GM12878 (cell line): ENCODE measurements around the gene CHMP1A. TPM values are rescaled to one million over a fixed set of nuclear protein-coding genes. Genes with fewer than 3 reads are reported as not detected.

Source experiments
- ATAC-seq: fragments of 200-7000 bp; cut with Tn5 transposase; 3 replicates; pipeline ENCODE4 v1.9.1; 2020; ENCODE audit warnings: mild to moderate bottlenecking, moderate library complexity
- BruUV-seq: library from RNA; stranded (reverse); fragments of 400-500 nt; replicated peaks from 2 replicates; lab custom pipeline; 2021; lab: Mats Ljungman, UMichigan
- CTCF ChIA-PET: fragments of 300-600 bp; sonication (Branson Sonifier 250); formaldehyde crosslinking; extraction: SDS; loops from one replicate; lab custom pipeline; 2021; ENCODE audit warnings: inconsistent platforms; lab: Yijun Ruan, JAX
- POLR2A ChIA-PET: fragments of 350-600 bp; formaldehyde crosslinking; extraction: SDS; loops from one replicate; lab custom pipeline; 2021; ENCODE audit warnings: inconsistent platforms; lab: Charles Lee
- RAD21 ChIA-PET: fragments of 300-600 bp; sonication (Branson Sonifier 250); formaldehyde crosslinking; loops from one replicate; lab custom pipeline; 2023; ENCODE audit warnings: antibody characterized with exemption; ENCODE audit not compliant: unreplicated experiment; lab: Charles Lee
- SMC1A ChIA-PET: fragments of 300-600 bp; sonication (Branson Sonifier 250); formaldehyde crosslinking; loops from one replicate; lab custom pipeline; 2023; ENCODE audit not compliant: unreplicated experiment, uncharacterized antibody; lab: Charles Lee
- DNase-seq: peaks from one replicate; pipeline ENCODE4 v3.0.0-alpha.2; 2011; ENCODE audit warnings: low read depth, low spot score
- FAIRE-seq: peaks from 3 replicates; lab custom pipeline; 2011; peaks lifted over from hg19 to GRCh38; lab: Jason Lieb, UNC
- H2AFZ ChIP-seq: 2 replicates; pipeline ENCODE4 v1.6.0; 2011; ENCODE audit warnings: low read depth, low read length, control low read depth; ENCODE audit not compliant: control insufficient read depth
- H3K27ac ChIP-seq: 2 replicates; pipeline ENCODE4 v1.5.1; 2011; ENCODE audit warnings: control low read depth; ENCODE audit not compliant: control insufficient read depth, insufficient read depth
- H3K27me3 ChIP-seq, 2 experiments: replicated peaks in 1 of 2; 2 replicates each; pipeline versions ENCODE4 v1.6.0 to v1.6.1; 2011; ENCODE audit warnings: low read length in 1 of 2; ENCODE audit not compliant: control insufficient read depth in 2 of 2, insufficient read depth in 2 of 2
- H3K36me3 ChIP-seq, 2 experiments: 2 replicates each; pipeline ENCODE4 v1.5.1; 2011; ENCODE audit warnings: low read length in 1 of 2; ENCODE audit not compliant: control insufficient read depth in 2 of 2, insufficient read depth in 2 of 2
- H3K4me1 ChIP-seq: 2 replicates; pipeline ENCODE4 v1.6.1; 2011; ENCODE audit warnings: mild to moderate bottlenecking, low read length, moderate library complexity, mixed read lengths; ENCODE audit not compliant: control insufficient read depth, insufficient read depth
- H3K4me2 ChIP-seq: 2 replicates; pipeline ENCODE4 v1.6.0; 2011; ENCODE audit warnings: control low read depth; ENCODE audit not compliant: control insufficient read depth, insufficient read depth
- H3K4me3 ChIP-seq: fragments of 200-600 bp; sonication (generic); 2 replicates; pipeline ENCODE4 v1.5.1; 2016
- H3K79me2 ChIP-seq: 2 replicates; pipeline ENCODE4 v1.6.0; 2011; ENCODE audit warnings: low read length; ENCODE audit not compliant: control insufficient read depth, insufficient read depth
- H3K9ac ChIP-seq: 2 replicates; pipeline ENCODE4 v1.8.0; 2011; ENCODE audit warnings: low read length, control low read depth, mixed read lengths; ENCODE audit not compliant: control insufficient read depth, insufficient read depth
- H3K9me3 ChIP-seq: replicated peaks from 3 replicates; pipeline ENCODE4 v1.5.1; 2011; ENCODE audit warnings: mild to moderate bottlenecking, low read length; ENCODE audit not compliant: control insufficient read depth, insufficient read depth
- H4K20me1 ChIP-seq: 2 replicates; pipeline ENCODE4 v1.6.0; 2011; ENCODE audit not compliant: control insufficient read depth, insufficient read depth
- ATF7 ChIP-seq: fragments of 450-650 bp; IDR thresholded peaks from 2 replicates; pipeline ENCODE4 v1.6.1; 2016; ENCODE audit warnings: low read depth, mild to moderate bottlenecking
- CUX1 ChIP-seq: IDR thresholded peaks from 2 replicates; pipeline ENCODE4 v1.6.1; 2012; ENCODE audit warnings: improper control_type of control experiment, low read depth, low read length; ENCODE audit not compliant: insufficient replicate concordance
- IKZF2 ChIP-seq, 2 experiments: fragments of 450-650 bp; IDR thresholded peaks; 2 replicates each; pipeline ENCODE4 v1.6.1; 2017; ENCODE audit warnings: mild to moderate bottlenecking in 2 of 2, moderate library complexity in 2 of 2
- IRF5 ChIP-seq: fragments of 450-650 bp; IDR thresholded peaks from 2 replicates; pipeline ENCODE4 v1.6.1; 2017; ENCODE audit warnings: borderline replicate concordance
- NKRF ChIP-seq: fragments of 450-650 bp; conservative IDR thresholded peaks from 2 replicates; pipeline ENCODE4 v1.6.1; 2017; ENCODE audit warnings: mild to moderate bottlenecking, moderate library complexity
- RB1 ChIP-seq: fragments of 450-650 bp; formaldehyde crosslinking; IDR thresholded peaks from 2 replicates; pipeline ENCODE4 v1.6.1; 2017; ENCODE audit warnings: mild to moderate bottlenecking, borderline replicate concordance
- SP1 ChIP-seq: IDR thresholded peaks from one replicate; pipeline ENCODE4 v1.6.1; 2011; ENCODE audit warnings: low read depth, low read length
- TBL1XR1 ChIP-seq: IDR thresholded peaks from 2 replicates; pipeline ENCODE4 v1.6.1; 2012; ENCODE audit warnings: low read depth, low read length, improper control_type of control experiment
- ZNF207 ChIP-seq: fragments of 450-650 bp; IDR thresholded peaks from 2 replicates; pipeline ENCODE4 v1.6.1; 2014; ENCODE audit warnings: antibody characterized with exemption, mild to moderate bottlenecking, borderline replicate concordance
- ZNF274 ChIP-seq: IDR thresholded peaks from one replicate; pipeline ENCODE4 v1.8.0; 2011; ENCODE audit not compliant: insufficient read length, insufficient read depth
- WGBS: methylation state at CpG from one replicate; pipeline ENCODE4 v1.1.6; 2016; ENCODE audit warnings: low lambda C conversion rate; ENCODE audit not compliant: insufficient replicate concordance, insufficient coverage; ENCODE audit errors: missing lambda C conversion rate; 5-methylcytosine and 5-hydroxymethylcytosine counted together
- in situ Hi-C: fragments of 300-500 bp; cut with MboI; formaldehyde crosslinking; loops from 9 replicates; pipeline ENCODE4 v1.14.3; 2018; ENCODE audit warnings: mixed read lengths
- intact Hi-C: fragments of 100-400 bp; cut with micrococcal nuclease; formaldehyde crosslinking; loops from one replicate; pipeline ENCODE4 v1.14.2; 2022; ENCODE audit not compliant: unreplicated experiment
- polyA plus RNA-seq, 11 experiments: library from polyadenylated mRNA; depleted of rRNA in 4 of 11; unstranded in 6 of 11; stranded (reverse) in 5 of 11; fragments of >200 nt; fragmentation: Nextera tagmentation in 4 of 11; fragmentation: Illumina TruSeq in 1 of 11; extraction: Ambion mirVana in 4 of 11; extraction: Trizol in 1 of 11; gene quantifications; 1 replicate in 1 of 11; 2 replicates in 10 of 11; pipeline versions ENCODE4 v1.2.1 to v1.2.3, GENCODE V29; 2011 to 2016; ENCODE audit warnings: inconsistent platforms in 2 of 11, missing spikeins in 2 of 11, low read depth in 1 of 11
- total RNA-seq, 4 experiments: library from RNA; depleted of rRNA in 3 of 4; stranded (reverse); fragments of >200 nt in 3 of 4; fragmentation: Illumina TruSeq in 1 of 4; extraction: Trizol in 1 of 4; gene quantifications; 2 replicates each; pipeline versions ENCODE4 v1.2.1 to v1.2.3, GENCODE V29; 2013 to 2021

CHMP1A gene
- total and polyA plus RNA-seq, 10 of the 15 experiments (the other 5 are each of a cell fraction or from before 2014, with no cell fraction given) = 1.0 to 86.7 (median 54.7) TPM

- TF ChIP-seq IRF5 = no peak
- no peak for TF ChIP-seq IKZF2 (IDR thresholded peaks at IDR 0.05)
- TF ChIP-seq, all 136 proteins: peak for 0
These were observed 35.8 kb upstream of the CHMP1A start (continued) for GRCh38 chr16:89693289-89693731.

- SMC1A ChIA-PET = no interaction called here
- H3K27ac ChIP-seq = no peak overlapping the region
- H3K27me3 ChIP-seq = no peaks in the 10 kb centered on the region
- no peaks in the 10 kb centered on the region; the same call in 1 of the 2 replicates for H4K20me1 ChIP-seq
- peaks cover 8% of the 10 kb centered on the region for H3K79me2 ChIP-seq
- no peak for ATAC-seq
- H3K4me1 ChIP-seq = peaks cover 14% of the 10 kb centered on the region
- intact Hi-C loops = no loop called here
- no TSS peak for BruUV-seq
- H3K9me3 ChIP-seq = no peaks in the 10 kb centered on the region
- RAD21 ChIA-PET = no interaction called here
- POLR2A ChIA-PET = no interaction called here
- H3K36me3 ChIP-seq = peaks cover 0 to 14% of the 10 kb centered on the region in 2 experiments; a peak in 3 of 4 replicates
- in situ Hi-C loops = no loop called here
- H3K4me2 ChIP-seq = no peak overlapping the region
- H2AFZ ChIP-seq = no peak overlapping the region
- no peak for DNase-seq
- H3K4me3 ChIP-seq = no peak overlapping the region
- 77% methylated on average over 13 of the region's 13 CpGs for WGBS
- CTCF ChIA-PET = no interaction called here
- H3K9ac ChIP-seq = no peak overlapping the region
- FAIRE-seq = no peak
- TF ChIP-seq RB1 (no peak), SP1 (no peak), CUX1 (no peak), NKRF (no peak), ZNF274 (no peak), ATF7 (no peak), ZNF207 (no peak), TBL1XR1 (no peak)
These were observed 34.6 kb upstream of the CHMP1A start for GRCh38 chr16:89691986-89692569.
